Bronchial epithelial cell (primary cell): Measurements from ENCODE around the gene ADH1A. TPM values are rescaled to one million over a fixed set of nuclear protein-coding genes. Genes with fewer than 3 reads are reported as not detected.
"Not testable (repeated sequence)": the region's sequence is repeated elsewhere in the genome, so short reads cannot be mapped to it uniquely, and the experiment has no call there.

Experiments
- DNase-seq: peaks from one replicate; pipeline ENCODE4 v3.0.0-alpha.2; 2010; ENCODE audit warnings: low read depth
- FAIRE-seq: peaks from 2 replicates; lab custom pipeline; 2011; peaks lifted over from hg19 to GRCh38; lab: Jason Lieb, UNC
- H3K27me3 ChIP-seq: 2 replicates; pipeline ENCODE4 v1.5.1; 2011; ENCODE audit warnings: low read length; ENCODE audit not compliant: control insufficient read depth, insufficient read depth
- H3K36me3 ChIP-seq: 2 replicates; pipeline ENCODE4 v1.5.1; 2011; ENCODE audit warnings: low read length; ENCODE audit not compliant: control insufficient read depth, insufficient read depth
- H3K4me3 ChIP-seq: 2 replicates; pipeline ENCODE4 v1.5.1; 2011; ENCODE audit warnings: mild to moderate bottlenecking, low read depth, low read length, control low read depth
- total RNA-seq: library from RNA; depleted of rRNA; stranded (reverse); fragments of >200 nt; gene quantifications from 2 replicates; pipeline ENCODE4 v1.2.1, GENCODE V29; 2014
- TF ChIP-seq, protein P1 (sequence below): IDR thresholded peaks from 2 replicates; pipeline ENCODE4 v1.5.1; 2011; ENCODE audit warnings: mild to moderate bottlenecking, moderate library complexity, low read length, control low read depth, inconsistent platforms; ENCODE audit not compliant: insufficient read depth, severe bottlenecking

Gene ADH1A
- total RNA-seq, 1 donor from 2014 or later = not detected

DNA sequence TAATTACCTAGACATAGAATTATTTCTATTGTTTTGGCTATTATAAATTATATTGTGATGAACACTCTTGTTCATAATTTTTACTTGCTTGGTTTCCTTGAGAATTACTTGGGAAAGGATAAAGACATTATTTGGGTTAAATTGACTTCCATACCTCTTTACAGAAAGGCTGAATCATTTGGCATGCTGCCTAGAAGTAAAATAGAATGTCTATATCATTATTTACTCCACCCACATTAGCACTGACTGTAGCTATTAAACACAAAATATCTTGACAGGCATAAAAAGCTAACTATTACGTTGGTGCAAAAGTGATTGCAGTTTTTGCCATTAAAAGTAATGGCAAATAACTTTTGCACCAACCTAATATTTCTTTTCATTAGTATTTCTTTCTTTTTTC lies 42.1 kb downstream of the ADH1A start:
- FAIRE-seq (no peak), DNase-seq (peak; percentile 80)
- Histone ChIP-seq H3K4me3 (no peak overlapping the region), H3K27me3 (no peaks in the 10 kb centered on the region), H3K36me3 (no peaks in the 10 kb centered on the region)
- TF ChIP-seq, protein P1, sequence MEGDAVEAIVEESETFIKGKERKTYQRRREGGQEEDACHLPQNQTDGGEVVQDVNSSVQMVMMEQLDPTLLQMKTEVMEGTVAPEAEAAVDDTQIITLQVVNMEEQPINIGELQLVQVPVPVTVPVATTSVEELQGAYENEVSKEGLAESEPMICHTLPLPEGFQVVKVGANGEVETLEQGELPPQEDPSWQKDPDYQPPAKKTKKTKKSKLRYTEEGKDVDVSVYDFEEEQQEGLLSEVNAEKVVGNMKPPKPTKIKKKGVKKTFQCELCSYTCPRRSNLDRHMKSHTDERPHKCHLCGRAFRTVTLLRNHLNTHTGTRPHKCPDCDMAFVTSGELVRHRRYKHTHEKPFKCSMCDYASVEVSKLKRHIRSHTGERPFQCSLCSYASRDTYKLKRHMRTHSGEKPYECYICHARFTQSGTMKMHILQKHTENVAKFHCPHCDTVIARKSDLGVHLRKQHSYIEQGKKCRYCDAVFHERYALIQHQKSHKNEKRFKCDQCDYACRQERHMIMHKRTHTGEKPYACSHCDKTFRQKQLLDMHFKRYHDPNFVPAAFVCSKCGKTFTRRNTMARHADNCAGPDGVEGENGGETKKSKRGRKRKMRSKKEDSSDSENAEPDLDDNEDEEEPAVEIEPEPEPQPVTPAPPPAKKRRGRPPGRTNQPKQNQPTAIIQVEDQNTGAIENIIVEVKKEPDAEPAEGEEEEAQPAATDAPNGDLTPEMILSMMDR = no peak

DNA sequence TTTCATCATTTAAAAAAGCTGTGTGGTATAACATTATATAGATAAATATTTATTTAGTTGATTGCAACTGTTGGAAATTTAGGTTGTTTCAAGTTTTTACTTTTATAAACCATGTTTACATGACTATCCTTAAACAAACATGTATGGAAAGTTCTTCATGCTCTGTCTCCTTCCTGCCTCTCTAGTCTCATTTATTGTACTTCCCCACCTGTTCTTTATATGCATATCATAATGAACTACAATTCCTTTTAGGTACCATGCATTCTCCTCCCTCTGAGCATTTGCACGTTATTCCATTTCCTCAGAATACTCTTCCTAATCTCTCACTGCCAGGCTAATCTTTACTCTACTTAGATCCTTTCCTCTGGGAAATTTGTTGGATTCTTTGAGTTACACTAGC lies 54.8 kb downstream of the ADH1A start:
- TF ChIP-seq, protein P1 = no peak

GRCh38 chr4:99234331-99235010 lies 56.3 kb downstream of the ADH1A start:
- no peak for DNase-seq
- Histone ChIP-seq H3K36me3 (no peaks in the 10 kb centered on the region), H3K4me3 (no peak overlapping the region), H3K27me3 (no peaks in the 10 kb centered on the region)
- TF ChIP-seq, protein P1 = no peak
- no peak for FAIRE-seq

More for the DNA sequence above, 54.8 kb downstream of the ADH1A start:
- Histone ChIP-seq H3K4me3 (no peak overlapping the region), H3K27me3 (no peaks in the 10 kb centered on the region), H3K36me3 (no peaks in the 10 kb centered on the region)
- FAIRE-seq = no peak
- no peak for DNase-seq

- peak; percentile 15 for DNase-seq
- not testable (repeated sequence) for FAIRE-seq, H3K4me3 ChIP-seq, H3K36me3 ChIP-seq, H3K27me3 ChIP-seq
Observed at GRCh38 chr4:99233397-99233796, 57.4 kb downstream of the ADH1A start.

- DNase-seq, FAIRE-seq, H3K4me3 ChIP-seq, H3K27me3 ChIP-seq, H3K36me3 ChIP-seq: not testable (repeated sequence)
Observed at GRCh38 chr4:99228706-99229105, 62.1 kb downstream of the ADH1A start.

- FAIRE-seq = not testable (repeated sequence)
Observed at GRCh38 chr4:99227646-99228045, 63.1 kb downstream of the ADH1A start.

More at GRCh38 chr4:99227646-99228045, 63.1 kb downstream of the ADH1A start:
- not testable (repeated sequence) for DNase-seq, H3K4me3 ChIP-seq, H3K36me3 ChIP-seq, H3K27me3 ChIP-seq

Other genes starting within 250 kb of the ADH1A start
- 90.6 and 152 TPM in 2 replicates for gene ADH5, start 202.2 kb downstream of the ADH1A start, total RNA-seq
- gene ADH4, start 146.7 kb downstream of the ADH1A start, total RNA-seq = not detected in 2 replicates
- not detected in 2 replicates for gene ADH6, start 71.7 kb downstream of the ADH1A start, total RNA-seq
- gene ADH1B, start 30.4 kb upstream of the ADH1A start, total RNA-seq = 0.26 and 2.1 TPM in 2 replicates
- 0.26 TPM in 1 of 2 replicates, not detected in the other for gene ADH1C, start 61.8 kb upstream of the ADH1A start, total RNA-seq
- gene ADH7, start 144.4 kb upstream of the ADH1A start, total RNA-seq = 8.4 and 31.2 TPM in 2 replicates
- gene C4orf17, start 220.0 kb upstream of the ADH1A start, total RNA-seq = not detected in 2 replicates